ENCODE data around the gene APPBP2. TPM values are rescaled to one million over a fixed set of nuclear protein-coding genes. Genes with fewer than 3 reads are reported as not detected.
"Not testable (repeated sequence)": the region's sequence is repeated elsewhere in the genome, so short reads cannot be mapped to it uniquely, and the experiment has no call there.

The APPBP2 gene
- total RNA-seq, 1 experiment from 2014 or later, result 11.7 TPM

DNA sequence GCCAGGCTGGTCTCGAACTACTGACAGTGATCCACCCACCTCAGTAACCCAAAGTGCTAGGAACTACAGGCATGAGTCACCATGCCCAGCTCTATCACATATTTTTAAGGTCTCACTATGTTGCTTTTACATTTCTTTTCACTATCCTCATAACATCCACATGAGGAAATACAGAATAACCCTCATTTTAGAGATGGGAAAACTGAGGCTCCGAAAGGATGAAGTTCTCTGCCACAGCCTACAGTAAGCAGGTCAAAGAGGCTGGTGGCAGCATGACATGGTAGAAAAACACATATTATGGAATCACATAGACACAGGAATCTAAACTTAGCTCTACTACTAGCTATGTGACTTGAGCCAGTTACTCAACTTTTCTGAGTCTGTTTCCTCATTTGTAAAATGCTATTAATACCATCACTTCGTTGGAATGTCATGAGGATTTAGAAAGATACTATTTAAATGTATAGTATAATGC is 32.2 kb downstream of the APPBP2 start:
- Histone ChIP-seq H3K4me3 (ENCODE audit: insufficient read depth, low read depth, low read length) (no peak overlapping the region), H3K36me3 (replicated peaks; ENCODE audit: control insufficient read depth, insufficient read depth, low read length) (peaks cover 14% of the 10 kb centered on the region), H3K27me3 (ENCODE audit: control insufficient read depth, insufficient read depth, low read length) (no peaks in the 10 kb centered on the region)
- DNase-seq, result no peak

DNA sequence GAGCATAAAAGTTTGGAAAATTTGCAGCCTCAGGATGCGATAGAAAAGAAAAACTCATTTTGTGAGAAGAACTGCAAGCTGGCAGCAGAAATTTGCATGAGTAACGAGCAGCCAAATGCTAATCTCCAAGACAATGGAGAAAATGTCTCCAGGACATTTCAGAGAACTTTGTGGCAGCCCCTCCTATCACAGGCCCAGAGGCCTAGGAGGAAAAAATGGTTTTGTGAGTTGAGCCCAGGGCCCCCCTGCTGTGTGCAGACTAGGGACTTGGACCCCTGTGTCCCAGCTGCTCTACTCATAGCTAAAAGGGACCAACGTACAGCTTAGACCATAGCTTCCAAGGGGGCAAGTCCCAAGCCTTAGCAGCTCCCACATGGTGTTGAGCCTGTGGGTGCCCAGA is 34.3 kb downstream of the APPBP2 start:
- DNase-seq, result no peak
- no peak overlapping the region for H3K4me3 ChIP-seq (ENCODE audit: insufficient read depth, low read depth, low read length)
- H3K36me3 ChIP-seq (replicated peaks; ENCODE audit: control insufficient read depth, insufficient read depth, low read length), result peaks cover 16% of the 10 kb centered on the region
- no peaks in the 10 kb centered on the region for H3K27me3 ChIP-seq (ENCODE audit: control insufficient read depth, insufficient read depth, low read length)

DNA sequence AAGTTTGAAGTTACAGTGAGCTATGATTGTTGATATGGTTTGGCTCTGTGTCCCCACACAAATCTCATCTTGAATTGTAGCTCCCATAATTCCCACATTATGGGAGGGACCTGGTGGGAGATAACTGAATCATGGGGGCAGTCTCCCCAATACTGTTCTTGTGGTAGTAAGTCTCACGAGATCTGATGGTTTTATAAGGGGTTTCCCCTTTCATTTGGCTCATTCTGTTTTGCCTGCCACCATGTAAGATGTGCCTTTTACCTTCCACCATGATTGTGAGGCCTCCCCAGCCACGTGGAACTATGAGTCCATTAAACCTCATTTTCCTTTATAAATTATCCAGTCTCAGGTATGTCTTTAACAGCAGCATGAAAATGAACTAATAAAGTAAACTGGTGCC is 35.4 kb downstream of the APPBP2 start:
- not testable (repeated sequence) for H3K27me3 ChIP-seq (ENCODE audit: control insufficient read depth, insufficient read depth, low read length); H3K4me3 ChIP-seq (ENCODE audit: insufficient read depth, low read depth, low read length); DNase-seq
- H3K36me3 ChIP-seq (replicated peaks; ENCODE audit: control insufficient read depth, insufficient read depth, low read length), result peaks cover 15% of the 10 kb centered on the region

DNA sequence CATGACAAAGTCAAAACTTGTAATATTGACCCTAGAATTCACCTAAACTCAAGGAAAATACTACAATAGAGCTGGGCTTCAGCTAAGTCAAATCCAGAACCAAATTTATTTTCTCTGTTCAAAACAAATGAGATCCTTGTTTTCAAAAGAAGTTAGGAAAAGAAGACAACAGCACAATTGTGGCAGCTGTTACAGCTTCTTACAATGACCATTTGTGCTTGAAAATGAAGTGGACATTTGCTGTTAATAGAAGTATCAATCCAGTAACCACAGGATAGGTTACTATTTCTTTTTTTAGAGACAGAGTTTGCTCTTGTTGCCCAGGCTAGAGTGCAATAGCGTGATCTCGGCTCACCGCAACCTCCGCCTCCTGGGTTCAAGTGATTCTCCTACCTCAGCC is 44.4 kb downstream of the APPBP2 start:
- no peak for DNase-seq
- no peaks in the 10 kb centered on the region for H3K27me3 ChIP-seq (ENCODE audit: control insufficient read depth, insufficient read depth, low read length)
- H3K4me3 ChIP-seq (ENCODE audit: insufficient read depth, low read depth, low read length), result no peak overlapping the region
- H3K36me3 ChIP-seq (replicated peaks; ENCODE audit: control insufficient read depth, insufficient read depth, low read length), result no peaks in the 10 kb centered on the region

DNA sequence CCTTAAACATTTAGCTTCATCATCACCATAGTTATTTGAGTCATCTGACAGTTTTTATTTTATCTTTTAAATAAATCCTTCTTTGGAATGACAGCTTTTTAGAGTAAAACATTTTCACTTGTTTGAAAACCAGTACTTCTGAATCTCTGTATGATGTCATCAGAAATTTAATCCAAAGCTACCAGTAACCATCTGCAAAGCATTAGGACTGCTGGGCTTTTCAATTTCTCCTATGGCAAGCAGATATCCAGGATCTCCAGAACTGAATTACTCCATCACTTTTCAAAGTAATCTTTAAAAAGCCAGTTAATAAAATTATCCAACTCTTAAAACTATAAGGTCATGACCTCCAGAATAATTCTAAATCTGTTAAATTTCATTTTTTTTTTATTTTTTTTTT is 52.3 kb downstream of the APPBP2 start:
- Histone ChIP-seq H3K36me3 (replicated peaks; ENCODE audit: control insufficient read depth, insufficient read depth, low read length) (no peaks in the 10 kb centered on the region), H3K27me3 (ENCODE audit: control insufficient read depth, insufficient read depth, low read length) (no peaks in the 10 kb centered on the region), H3K4me3 (ENCODE audit: insufficient read depth, low read depth, low read length) (no peak overlapping the region)
- no peak for DNase-seq

DNA sequence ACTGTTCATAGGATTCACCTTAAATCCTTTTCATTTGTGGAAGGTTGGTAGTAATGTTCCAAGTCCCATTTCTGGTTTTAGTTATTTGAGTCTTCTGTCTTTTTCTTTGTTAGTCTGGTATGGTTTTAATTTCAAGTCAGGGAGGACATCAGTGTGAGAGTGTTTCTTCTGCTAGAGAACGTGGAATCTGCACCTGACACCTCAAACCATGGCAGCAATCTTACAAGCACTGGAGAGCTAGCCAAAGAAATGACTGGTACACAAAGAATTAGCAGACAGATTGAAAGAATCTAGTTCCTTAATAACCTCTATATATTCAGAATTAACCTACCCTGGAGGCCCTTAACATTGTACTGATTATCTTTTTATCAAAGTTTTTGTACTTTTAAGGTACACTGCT is 53.6 kb downstream of the APPBP2 start:
- no peak for DNase-seq
- Histone ChIP-seq H3K36me3 (replicated peaks; ENCODE audit: control insufficient read depth, insufficient read depth, low read length) (no peaks in the 10 kb centered on the region), H3K27me3 (ENCODE audit: control insufficient read depth, insufficient read depth, low read length) (no peaks in the 10 kb centered on the region), H3K4me3 (ENCODE audit: insufficient read depth, low read depth, low read length) (no peak overlapping the region)

DNA sequence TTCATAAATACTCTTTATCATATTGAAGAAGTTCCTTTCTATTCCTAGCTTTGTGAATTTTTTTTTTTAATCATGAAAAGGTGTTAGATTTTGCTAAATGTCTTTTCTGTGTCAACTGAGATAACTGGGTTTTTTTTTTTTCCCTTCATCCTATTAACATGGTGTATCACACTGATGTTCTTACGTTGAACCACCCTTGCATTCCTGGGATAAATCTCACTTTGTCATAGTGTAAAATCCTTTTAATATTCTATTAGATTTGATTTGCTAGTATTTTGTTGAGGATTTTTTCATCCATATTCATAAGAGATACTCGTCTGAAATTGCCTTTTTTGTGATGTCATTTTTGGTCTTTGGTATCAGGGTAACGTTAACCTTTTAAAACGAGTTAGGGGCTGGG is 54.6 kb downstream of the APPBP2 start:
- H3K27me3 ChIP-seq (ENCODE audit: control insufficient read depth, insufficient read depth, low read length), result no peaks in the 10 kb centered on the region
- DNase-seq, result no peak
- H3K4me3 ChIP-seq (ENCODE audit: insufficient read depth, low read depth, low read length), result no peak overlapping the region
- no peaks in the 10 kb centered on the region for H3K36me3 ChIP-seq (replicated peaks; ENCODE audit: control insufficient read depth, insufficient read depth, low read length)

DNA sequence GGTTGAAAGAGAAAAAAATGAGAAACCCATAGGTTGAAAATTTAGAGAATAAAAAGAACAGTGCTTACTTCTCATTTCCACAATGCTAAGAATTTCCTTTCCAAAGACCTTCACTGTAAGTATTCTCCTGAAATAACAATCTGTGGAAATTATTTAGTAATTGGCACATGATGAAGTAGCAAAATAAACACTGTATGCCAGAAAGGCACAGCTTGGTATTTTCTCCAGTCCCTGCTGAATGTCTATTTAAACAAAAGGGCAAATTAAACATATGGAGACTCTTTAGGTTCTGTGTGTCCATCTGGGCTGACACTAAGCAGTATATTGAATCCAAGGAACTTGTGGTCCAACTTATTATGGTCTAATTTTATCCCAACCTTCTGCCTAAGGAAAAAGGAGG is 57.7 kb downstream of the APPBP2 start:
- no peaks in the 10 kb centered on the region for H3K27me3 ChIP-seq (ENCODE audit: control insufficient read depth, insufficient read depth, low read length)
- no peak for DNase-seq
- H3K36me3 ChIP-seq (replicated peaks; ENCODE audit: control insufficient read depth, insufficient read depth, low read length), result no peaks in the 10 kb centered on the region
- no peak overlapping the region for H3K4me3 ChIP-seq (ENCODE audit: insufficient read depth, low read depth, low read length)

DNA sequence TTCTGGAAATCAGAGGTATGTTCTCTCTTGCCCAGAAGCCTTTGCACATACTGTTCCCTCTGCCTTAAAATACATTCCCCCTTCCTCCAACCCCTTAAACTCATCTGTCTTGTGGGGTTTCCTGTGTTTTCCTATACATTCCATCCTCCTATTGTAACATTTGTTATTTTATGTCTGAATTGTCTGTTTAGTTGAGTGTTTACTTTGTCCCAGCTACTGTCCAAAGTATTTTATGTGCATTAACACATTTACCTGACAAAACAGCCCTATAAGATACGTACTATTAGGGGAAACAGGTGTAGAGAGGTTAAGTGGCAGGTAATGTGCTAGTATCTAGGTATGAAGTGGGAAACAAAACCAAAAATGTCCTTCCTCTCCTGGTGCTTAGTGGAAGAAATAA is 61.7 kb downstream of the APPBP2 start:
- DNase-seq, result no peak
- no peaks in the 10 kb centered on the region; the same call in 1 of the 2 replicates for H3K36me3 ChIP-seq (replicated peaks; ENCODE audit: control insufficient read depth, insufficient read depth, low read length)
- H3K4me3 ChIP-seq (ENCODE audit: insufficient read depth, low read depth, low read length), result no peak overlapping the region
- no peaks in the 10 kb centered on the region for H3K27me3 ChIP-seq (ENCODE audit: control insufficient read depth, insufficient read depth, low read length)

DNA sequence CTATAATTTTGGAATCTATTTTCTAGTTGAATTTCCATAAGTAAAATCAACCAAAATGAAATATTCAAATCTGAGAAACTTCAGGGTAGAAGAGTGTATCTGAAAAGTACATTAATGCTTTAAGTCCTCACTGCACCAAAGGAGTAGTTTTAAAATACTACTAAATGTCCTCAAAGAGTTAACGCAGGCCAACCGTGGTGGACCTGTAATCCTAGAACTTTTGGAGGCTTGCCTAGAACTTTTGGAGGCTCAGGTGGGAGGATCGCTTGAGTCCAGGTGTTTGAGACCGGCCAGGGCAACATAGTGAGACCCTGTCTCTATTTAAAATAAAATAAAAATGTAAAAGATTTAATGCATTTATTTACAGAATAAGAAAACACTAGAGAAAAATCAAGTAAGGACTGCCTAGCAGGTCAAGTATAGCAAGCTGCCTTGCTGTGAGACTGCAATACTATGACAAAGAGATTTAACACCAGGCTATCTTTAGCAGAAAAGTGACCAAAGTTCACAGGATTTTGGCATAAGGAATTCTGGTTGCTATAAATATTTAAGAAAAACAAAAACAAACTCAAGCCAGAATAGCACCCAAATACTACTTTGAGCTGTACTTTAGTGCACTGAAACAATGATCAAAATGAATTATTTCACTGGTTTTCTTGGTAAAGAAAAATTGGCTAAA is 62.7 kb downstream of the APPBP2 start:
- Histone ChIP-seq H3K36me3 (replicated peaks; ENCODE audit: control insufficient read depth, insufficient read depth, low read length) (no peaks in the 10 kb centered on the region; the same call in 1 of the 2 replicates), H3K27me3 (ENCODE audit: control insufficient read depth, insufficient read depth, low read length) (no peaks in the 10 kb centered on the region), H3K4me3 (ENCODE audit: insufficient read depth, low read depth, low read length) (no peak overlapping the region)
- no peak for DNase-seq

DNA sequence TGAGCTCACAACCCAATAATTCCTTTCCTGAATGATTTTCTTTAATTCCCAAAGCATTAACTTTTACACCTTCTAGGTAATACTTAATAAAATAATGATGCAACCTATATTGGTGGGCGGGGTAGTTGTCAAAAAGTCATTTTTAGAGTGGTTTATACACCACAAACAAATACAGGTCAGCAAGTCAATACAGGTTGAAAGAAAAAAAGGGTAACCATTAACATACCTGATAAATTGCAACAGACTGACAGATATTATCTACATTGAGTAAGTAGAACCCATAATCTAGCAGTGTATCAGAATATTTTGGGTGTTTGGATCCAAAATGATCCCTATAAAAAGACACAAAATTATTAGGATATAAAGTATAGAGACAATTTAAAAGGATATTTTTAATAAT is 64.5 kb downstream of the APPBP2 start:
- DNase-seq, result no peak
- Histone ChIP-seq H3K36me3 (replicated peaks; ENCODE audit: control insufficient read depth, insufficient read depth, low read length) (no peaks in the 10 kb centered on the region; the same call in 1 of the 2 replicates), H3K4me3 (ENCODE audit: insufficient read depth, low read depth, low read length) (no peak overlapping the region), H3K27me3 (ENCODE audit: control insufficient read depth, insufficient read depth, low read length) (no peaks in the 10 kb centered on the region)

DNA sequence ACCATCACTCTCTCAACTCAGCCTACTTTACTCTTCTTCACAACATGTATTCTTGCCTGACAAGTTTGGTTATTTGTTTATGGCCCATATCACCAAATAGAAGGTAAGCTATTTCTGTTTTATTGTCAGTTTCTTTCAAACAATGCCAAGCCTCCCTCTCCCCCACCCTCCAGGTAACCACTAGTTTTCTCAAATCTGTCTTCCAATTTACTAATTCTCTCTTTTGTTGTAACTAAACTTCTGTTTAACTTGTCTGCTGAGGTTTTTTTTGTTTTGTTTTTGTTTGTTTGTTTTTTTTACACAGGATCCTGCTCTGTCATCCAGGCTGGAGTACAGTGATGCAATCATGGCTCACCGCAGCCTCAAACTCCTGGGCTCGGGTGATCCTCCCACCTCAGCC is 68.9 kb downstream of the APPBP2 start:
- DNase-seq, result no peak
- H3K4me3 ChIP-seq (ENCODE audit: insufficient read depth, low read depth, low read length), result no peak overlapping the region
- H3K36me3 ChIP-seq (replicated peaks; ENCODE audit: control insufficient read depth, insufficient read depth, low read length), result peaks cover 3% of the 10 kb centered on the region
- no peaks in the 10 kb centered on the region for H3K27me3 ChIP-seq (ENCODE audit: control insufficient read depth, insufficient read depth, low read length)

DNA sequence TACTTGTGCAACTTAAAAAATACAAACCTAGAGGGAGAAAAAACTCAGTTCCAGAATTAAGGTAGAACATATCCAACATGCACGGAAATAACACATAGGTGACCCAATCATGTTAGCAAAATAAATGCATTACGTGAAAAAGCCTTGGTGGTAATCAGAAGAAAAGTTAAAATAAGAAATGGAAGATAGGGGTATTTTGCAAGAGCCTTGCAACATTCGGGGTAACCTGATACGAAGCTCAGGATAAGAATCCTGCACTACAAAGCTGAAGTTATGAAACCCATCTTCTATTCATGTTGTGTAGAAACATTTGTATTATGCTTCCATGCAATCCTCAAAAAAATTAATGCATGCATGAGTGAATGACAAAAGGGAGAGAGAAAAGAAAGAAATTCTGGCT is 70.7 kb downstream of the APPBP2 start:
- H3K27me3 ChIP-seq (ENCODE audit: control insufficient read depth, insufficient read depth, low read length), result no peaks in the 10 kb centered on the region
- peaks cover 3% of the 10 kb centered on the region; the same call in 1 of the 2 replicates for H3K36me3 ChIP-seq (replicated peaks; ENCODE audit: control insufficient read depth, insufficient read depth, low read length)
- no peak overlapping the region for H3K4me3 ChIP-seq (ENCODE audit: insufficient read depth, low read depth, low read length)
- no peak for DNase-seq

DNA sequence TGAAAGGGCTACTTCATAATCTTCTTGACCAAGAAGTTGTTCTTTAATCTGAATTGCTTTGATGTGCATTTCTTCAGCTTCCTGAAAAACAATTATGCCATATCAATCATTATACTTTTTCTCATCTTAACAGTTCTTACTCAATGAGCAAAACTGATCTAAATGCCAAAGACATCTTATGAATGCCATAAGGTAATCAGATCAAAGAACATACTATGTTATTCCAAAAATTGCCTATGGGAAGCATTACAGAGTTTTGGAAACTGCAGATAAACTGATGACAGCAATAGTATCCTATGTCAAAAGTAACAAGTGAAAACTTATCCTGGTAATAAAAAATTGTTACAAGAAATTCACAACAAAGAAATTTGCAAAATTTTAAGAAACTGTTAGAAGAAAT is 74.1 kb downstream of the APPBP2 start:
- no peaks in the 10 kb centered on the region for H3K27me3 ChIP-seq (ENCODE audit: control insufficient read depth, insufficient read depth, low read length)
- no peak overlapping the region for H3K4me3 ChIP-seq (ENCODE audit: insufficient read depth, low read depth, low read length)
- peaks cover 3% of the 10 kb centered on the region; the same call in 1 of the 2 replicates for H3K36me3 ChIP-seq (replicated peaks; ENCODE audit: control insufficient read depth, insufficient read depth, low read length)
- DNase-seq, result no peak

DNA sequence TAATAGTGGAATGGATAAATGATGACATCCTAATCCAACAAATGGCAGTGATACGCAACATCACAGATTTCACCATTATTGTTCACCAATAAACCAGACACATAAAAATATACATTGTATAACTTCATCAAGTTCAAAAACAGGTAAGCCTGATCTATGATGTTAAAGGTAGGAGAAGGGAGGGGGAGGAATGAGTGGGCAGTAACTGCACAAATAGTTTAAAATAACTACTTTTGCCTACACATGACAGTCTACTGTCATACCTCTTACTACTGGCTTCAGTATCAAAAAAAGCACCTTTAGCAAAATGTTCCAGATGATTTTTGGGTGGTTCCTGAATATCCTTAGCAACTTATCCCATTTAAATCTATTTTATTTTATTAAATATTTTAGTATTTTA is 75.0 kb downstream of the APPBP2 start:
- H3K36me3 ChIP-seq (replicated peaks; ENCODE audit: control insufficient read depth, insufficient read depth, low read length), result peaks cover 3% of the 10 kb centered on the region; the same call in 1 of the 2 replicates
- DNase-seq, result no peak
- H3K27me3 ChIP-seq (ENCODE audit: control insufficient read depth, insufficient read depth, low read length), result no peaks in the 10 kb centered on the region
- H3K4me3 ChIP-seq (ENCODE audit: insufficient read depth, low read depth, low read length), result no peak overlapping the region

DNA sequence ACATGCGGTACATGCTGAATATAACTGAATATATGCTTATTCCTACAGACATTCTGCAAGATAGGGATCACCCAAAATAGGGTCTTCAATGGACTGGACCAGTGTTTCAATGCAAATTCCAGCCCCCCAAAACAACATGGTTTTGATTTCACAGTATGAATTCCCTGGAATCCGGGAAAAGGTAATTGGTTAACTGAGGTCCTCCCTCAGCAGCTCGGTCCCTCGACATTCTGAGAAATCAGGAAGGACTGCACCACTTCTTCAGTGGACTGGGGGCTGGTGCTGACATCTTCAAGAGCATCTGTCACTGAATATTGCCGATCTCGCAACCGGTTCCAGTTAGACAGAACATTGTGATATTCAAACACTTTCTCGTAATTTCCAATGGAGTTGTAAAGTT is 78.7 kb downstream of the APPBP2 start:
- Histone ChIP-seq H3K4me3 (ENCODE audit: insufficient read depth, low read depth, low read length) (no peak overlapping the region), H3K36me3 (replicated peaks; ENCODE audit: control insufficient read depth, insufficient read depth, low read length) (no peaks in the 10 kb centered on the region; the same call in 1 of the 2 replicates), H3K27me3 (ENCODE audit: control insufficient read depth, insufficient read depth, low read length) (no peaks in the 10 kb centered on the region)
- no peak for DNase-seq

All from H7 (cell line).